Keratinocyte (primary cell): Measurements from ENCODE around the gene GLIPR1L1. TPM values are rescaled to one million over a fixed set of nuclear protein-coding genes. Genes with fewer than 3 reads are reported as not detected.

Experiments used
- DNase-seq: peaks from one replicate; pipeline ENCODE4 v3.0.0-alpha.2; 2011; ENCODE audit warnings: low read depth, missing footprints, low spot score
- FAIRE-seq: peaks from 2 replicates; lab custom pipeline; 2011; peaks lifted over from hg19 to GRCh38; lab: Jason Lieb, UNC
- H2AFZ ChIP-seq: 2 replicates; pipeline ENCODE4 v1.6.0; 2012; ENCODE audit warnings: low read length, control low read depth, inconsistent platforms; ENCODE audit not compliant: control insufficient read depth
- H3K27ac ChIP-seq: 2 replicates; pipeline ENCODE4 v1.5.1; 2011; ENCODE audit warnings: low read length; ENCODE audit not compliant: control insufficient read depth, insufficient read depth
- H3K27me3 ChIP-seq: 3 replicates; pipeline ENCODE4 v1.6.0; 2011; ENCODE audit warnings: low read length; ENCODE audit not compliant: control insufficient read depth, insufficient read depth; ENCODE audit errors: extremely low read depth
- H3K36me3 ChIP-seq, 2 experiments: 2 replicates in 1 of 2; 3 replicates in 1 of 2; pipeline ENCODE4 v1.5.1; 2011; ENCODE audit warnings: low read length in 2 of 2, mild to moderate bottlenecking in 1 of 2; ENCODE audit not compliant: control insufficient read depth in 2 of 2, insufficient read depth in 2 of 2; ENCODE audit errors: extremely low read depth in 1 of 2
- H3K4me1 ChIP-seq: 3 replicates; pipeline ENCODE4 v1.5.1; 2011; ENCODE audit warnings: low read length; ENCODE audit not compliant: control insufficient read depth, insufficient read depth; ENCODE audit errors: extremely low read depth
- H3K4me2 ChIP-seq: 3 replicates; pipeline ENCODE4 v1.6.0; 2011; ENCODE audit warnings: low read depth, low read length; ENCODE audit not compliant: control insufficient read depth, insufficient read depth; ENCODE audit errors: extremely low read depth
- H3K4me3 ChIP-seq, 3 experiments: fragments of 200-600 bp in 1 of 3; sonication (generic) in 1 of 3; 2 replicates in 2 of 3; 3 replicates in 1 of 3; pipeline ENCODE4 v1.5.1; 2011 to 2016; ENCODE audit warnings: low read length in 3 of 3, mild to moderate bottlenecking in 3 of 3, control low read depth in 2 of 3, inconsistent platforms in 1 of 3, low read depth in 1 of 3, mixed read lengths in 1 of 3, mixed run types in 1 of 3, moderate library complexity in 1 of 3; ENCODE audit not compliant: control insufficient read depth in 2 of 3, insufficient read depth in 2 of 3; ENCODE audit errors: extremely low read depth in 1 of 3
- H3K79me2 ChIP-seq: 2 replicates; pipeline ENCODE4 v1.6.0; 2012; ENCODE audit warnings: low read length; ENCODE audit not compliant: control insufficient read depth, insufficient read depth
- H3K9ac ChIP-seq: 3 replicates; pipeline ENCODE4 v1.6.0; 2011; ENCODE audit warnings: low read length; ENCODE audit not compliant: control insufficient read depth, insufficient read depth; ENCODE audit errors: extremely low read depth
- H3K9me1 ChIP-seq: 3 replicates; pipeline ENCODE4 v1.6.0; 2011; ENCODE audit warnings: low read length; ENCODE audit not compliant: control insufficient read depth, insufficient read depth; ENCODE audit errors: extremely low read depth
- H3K9me3 ChIP-seq: 2 replicates; pipeline ENCODE4 v1.5.1; 2012; ENCODE audit warnings: low read depth, low read length; ENCODE audit not compliant: control insufficient read depth
- H4K20me1 ChIP-seq: 3 replicates; pipeline ENCODE4 v1.6.0; 2011; ENCODE audit warnings: low read length; ENCODE audit not compliant: control insufficient read depth, insufficient read depth; ENCODE audit errors: extremely low read depth
- CTCF ChIP-seq, 3 experiments: IDR thresholded peaks in 1 of 3; conservative IDR thresholded peaks in 1 of 3; optimal IDR thresholded peaks in 1 of 3; 2 replicates in 2 of 3; 3 replicates in 1 of 3; pipeline versions ENCODE3 to v1.5.1; 2011; ENCODE audit warnings: low read length in 3 of 3, mild to moderate bottlenecking in 3 of 3, moderate library complexity in 2 of 3, control low read depth in 1 of 3, inconsistent platforms in 1 of 3; ENCODE audit not compliant: insufficient read depth in 2 of 3; ENCODE audit errors: extremely low read depth in 1 of 3
- EZH2 ChIP-seq: IDR thresholded peaks from one replicate; pipeline ENCODE4 v1.6.1; 2012; ENCODE audit warnings: inconsistent platforms, mild to moderate bottlenecking, low read length, moderate library complexity
- dilution Hi-C: fragments of 300-500 bp; cut with MboI; formaldehyde crosslinking; loops from one replicate; pipeline ENCODE4 v1.7.0; 2020; ENCODE audit warnings: low sequenced_read_pairs; ENCODE audit not compliant: extremely low pct_ligation_motif_present
- polyA minus RNA-seq, 3 experiments: library from RNA; depleted of rRNA, polyadenylated mRNA; stranded (reverse); fragments of >200 nt; gene quantifications; 1 replicate in 1 of 3; 2 replicates in 1 of 3; 3 replicates in 1 of 3; pipeline ENCODE4 v1.2.3, GENCODE V29; 2011
- polyA plus RNA-seq, 5 experiments: library from polyadenylated mRNA; depleted of rRNA in 3 of 5; stranded (reverse) in 3 of 5; stranded (forward) in 1 of 5; unstranded in 1 of 5; fragments of >200 nt; gene quantifications; 1 replicate in 1 of 5; 2 replicates in 3 of 5; 3 replicates in 1 of 5; pipeline versions ENCODE4 v1.2.1 to v1.2.3, GENCODE V29; 2011 to 2012; ENCODE audit warnings: missing spikeins in 2 of 5, low read depth in 1 of 5, low replicate concordance in 1 of 5

GLIPR1L1 gene
- polyA plus RNA-seq, result not detected in 3 replicates
- not detected for polyA plus RNA-seq (2011; ENCODE audit: low read depth)
- not detected in 2 replicates for polyA plus RNA-seq (2011; cell fraction: cytosol; rRNA removed)
- polyA plus RNA-seq (2011; cell fraction: nucleus; rRNA removed), result not detected in 2 replicates
- not detected in 2 replicates for polyA plus RNA-seq (2012; ENCODE audit: low replicate concordance)
- polyA minus RNA-seq, result not detected in 3 replicates
- not detected for polyA minus RNA-seq (2011; cell fraction: cytosol; rRNA and poly(A)+ RNA removed)
- not detected in 2 replicates for polyA minus RNA-seq (2011; cell fraction: nucleus; rRNA and poly(A)+ RNA removed)

GRCh38 chr12:75334384-75335030 lies at the start of gene GLIPR1L1:
GLIPR1L1 (plus strand) TSS chr12:75334670; CDS start chr12:75334729, 59 bp downstream.
- no peaks in the 10 kb centered on the region for H3K27me3 ChIP-seq
- peak; percentile 87 for FAIRE-seq
- H2AFZ ChIP-seq, result peak within 1 kb of the TSS; percentile 91
- peak within 1 kb of the TSS; percentile 46 to 58 (median 49) for H3K4me3 ChIP-seq
- peak; percentile 80 to 89 (median 89) for TF ChIP-seq CTCF (optimal IDR thresholded peaks at IDR 0.05 in 1 of 3, IDR thresholded peaks at IDR 0.05 in 1 of 3, conservative IDR thresholded peaks at IDR 0.05 in 1 of 3; ENCODE audit: extremely low read depth in 1 of 3, insufficient read depth in 2 of 3, low read length in 3 of 3)
- no peak for TF ChIP-seq EZH2
- H4K20me1 ChIP-seq, result no peaks in the 10 kb centered on the region
- H3K9ac ChIP-seq, result peak within 1 kb of the TSS; percentile 53
- H3K79me2 ChIP-seq, result no peaks in the 10 kb centered on the region
- H3K9me3 ChIP-seq, result no peaks in the 10 kb centered on the region
- peak within 1 kb of the TSS; percentile 88 for H3K4me2 ChIP-seq
- no peaks in the 10 kb centered on the region for H3K9me1 ChIP-seq
- dilution Hi-C loops, result no loop called here
- DNase-seq, result peak; percentile 26
- H3K4me1 ChIP-seq, result peaks cover 10% of the 10 kb centered on the region
- peak within 1 kb of the TSS; percentile 34 for H3K27ac ChIP-seq
- H3K36me3 ChIP-seq, result no peaks in the 10 kb centered on the region

GRCh38 chr12:75288860-75289259 lies 45.6 kb upstream of the GLIPR1L1 start:
- Histone ChIP-seq H3K9me1 (no peaks in the 10 kb centered on the region), H3K4me2 (no peak overlapping the region), H3K27me3 (no peaks in the 10 kb centered on the region), H4K20me1 (no peaks in the 10 kb centered on the region), H3K4me1 (no peaks in the 10 kb centered on the region), H3K9ac (no peak overlapping the region), H3K79me2 (no peaks in the 10 kb centered on the region), H3K4me3 (no peak overlapping the region), H3K27ac (no peak overlapping the region), H3K36me3 (no peaks in the 10 kb centered on the region), H3K9me3 (no peaks in the 10 kb centered on the region), H2AFZ (no peak overlapping the region)
- DNase-seq (no peak), FAIRE-seq (no peak)
- dilution Hi-C loops, result no loop called here
- TF ChIP-seq EZH2 (no peak), CTCF (optimal IDR thresholded peaks at IDR 0.05 in 1 of 3, IDR thresholded peaks at IDR 0.05 in 1 of 3, conservative IDR thresholded peaks at IDR 0.05 in 1 of 3; ENCODE audit: extremely low read depth in 1 of 3, insufficient read depth in 2 of 3, low read length in 3 of 3) (no peak)
